ENCODE measurements around the gene XK.

DNA sequence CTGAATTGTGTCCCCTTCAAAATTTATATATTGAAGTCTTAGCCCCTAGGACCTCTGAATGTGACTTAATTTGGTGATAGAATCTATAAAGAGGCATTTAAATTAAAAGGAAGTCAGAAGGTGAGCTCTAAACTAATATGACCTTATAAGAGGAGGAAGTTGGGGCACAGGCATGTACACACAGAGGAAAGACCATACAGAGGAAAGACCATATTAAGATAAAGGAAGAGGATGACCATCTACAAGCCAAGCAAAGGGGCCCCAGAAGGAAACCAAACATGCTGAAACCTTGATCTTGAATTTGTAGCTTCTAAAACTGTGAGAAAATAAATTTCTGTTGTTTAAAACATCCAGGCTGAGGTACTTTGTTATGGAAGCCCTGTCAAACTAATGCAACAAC is 67.3 kb downstream of the XK start:
- no peak for TF ChIP-seq CTCF (conservative IDR thresholded peaks at IDR 0.05; ENCODE audit: low read depth, low read length)
- TF ChIP-seq EZH2 (IDR thresholded peaks at IDR 0.05; ENCODE audit: borderline replicate concordance, low read depth, low read length, poor library complexity, severe bottlenecking): no peak
